Right kidney (tissue), 1 donor: ENCODE data around the gene LARP4B.
A peak's percentile ranks its signal among the peaks of the same experiment; 100 is the strongest.

Experiments
- DNase-seq: peaks from one replicate; pipeline ENCODE4 v3.0.0-alpha.2; 2016

The LARP4B gene

DNA sequence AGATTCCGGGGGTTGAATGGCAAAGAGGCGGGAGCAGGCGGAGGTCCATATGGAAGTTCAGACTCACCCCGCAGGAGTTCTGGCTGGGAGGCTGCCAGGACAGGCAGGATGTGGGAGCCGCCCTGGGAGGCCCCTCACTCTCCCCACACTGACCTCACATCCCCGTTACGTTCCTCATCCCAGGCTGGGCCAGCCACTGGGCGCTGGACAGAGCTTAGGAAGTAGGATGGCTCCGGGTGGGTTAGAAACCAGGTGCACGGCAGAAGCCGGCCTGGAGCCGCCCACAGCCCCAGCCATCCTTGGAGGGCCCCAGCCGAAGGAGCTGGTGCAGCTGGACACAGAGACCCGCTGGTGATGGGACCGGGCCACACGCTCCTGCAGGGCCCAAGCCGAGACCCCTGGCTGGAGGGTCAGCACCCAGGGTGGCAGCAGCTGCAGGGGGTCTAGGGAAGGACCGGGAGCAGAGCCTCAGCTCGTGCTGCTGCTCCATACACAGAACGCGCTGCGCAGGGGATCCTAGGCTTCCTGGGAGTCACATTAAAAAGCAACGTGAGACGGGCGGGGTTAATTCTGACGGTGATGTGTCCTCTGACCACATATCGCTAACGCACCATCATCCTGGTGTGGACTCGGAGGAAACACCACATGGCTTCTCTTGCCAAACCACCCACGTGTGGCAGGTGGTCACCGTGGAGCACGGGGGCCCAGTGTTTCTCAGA, 143.4 kb downstream of the LARP4B start:
- peak; percentile 22 for DNase-seq

DNA sequence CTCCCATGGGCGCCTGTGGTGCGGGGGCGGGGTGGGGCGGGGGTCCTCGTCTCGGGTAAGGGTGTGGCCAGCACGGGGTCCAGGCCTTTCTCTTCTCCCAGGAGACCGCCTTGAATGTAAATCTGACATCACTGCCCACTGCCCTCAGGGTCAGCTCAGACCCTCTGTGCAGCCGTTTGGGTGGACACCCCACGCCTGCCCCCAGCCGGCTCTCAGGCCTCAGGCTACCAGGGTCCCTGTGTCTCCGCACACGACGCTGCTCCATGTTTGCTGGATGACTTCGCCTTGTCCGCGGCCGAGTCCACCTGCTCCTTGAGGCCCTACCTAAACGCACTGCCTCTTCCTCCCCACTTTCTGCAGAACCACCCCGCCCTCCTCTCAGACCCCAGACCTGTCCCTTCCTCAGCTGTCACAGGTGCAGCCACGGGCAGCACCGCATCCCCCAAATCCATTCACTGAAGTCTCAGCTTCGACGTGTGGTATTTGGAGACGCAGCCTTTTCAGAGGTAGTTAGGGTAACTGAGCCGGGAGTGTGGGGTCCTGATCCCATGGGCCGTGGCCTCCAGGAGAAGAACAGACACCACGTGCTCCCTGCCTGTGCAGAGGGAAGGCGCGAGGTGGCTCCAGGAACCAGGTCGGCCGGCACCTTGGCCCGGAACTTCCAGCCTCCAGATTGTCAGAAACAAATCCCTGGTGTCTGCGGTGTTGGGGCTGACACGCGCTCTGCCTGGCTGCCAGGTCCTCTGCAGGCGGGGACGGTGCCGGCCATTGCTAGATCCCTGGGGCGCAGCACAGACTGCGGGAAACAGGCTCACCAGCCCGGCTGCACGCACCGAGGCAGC, 144.7 kb downstream of the LARP4B start:
- peak; percentile 23 for DNase-seq

- DNase-seq = peak; percentile 10
These were observed 145.7 kb downstream of the LARP4B start for GRCh38 chr10:785861-786214.

DNA sequence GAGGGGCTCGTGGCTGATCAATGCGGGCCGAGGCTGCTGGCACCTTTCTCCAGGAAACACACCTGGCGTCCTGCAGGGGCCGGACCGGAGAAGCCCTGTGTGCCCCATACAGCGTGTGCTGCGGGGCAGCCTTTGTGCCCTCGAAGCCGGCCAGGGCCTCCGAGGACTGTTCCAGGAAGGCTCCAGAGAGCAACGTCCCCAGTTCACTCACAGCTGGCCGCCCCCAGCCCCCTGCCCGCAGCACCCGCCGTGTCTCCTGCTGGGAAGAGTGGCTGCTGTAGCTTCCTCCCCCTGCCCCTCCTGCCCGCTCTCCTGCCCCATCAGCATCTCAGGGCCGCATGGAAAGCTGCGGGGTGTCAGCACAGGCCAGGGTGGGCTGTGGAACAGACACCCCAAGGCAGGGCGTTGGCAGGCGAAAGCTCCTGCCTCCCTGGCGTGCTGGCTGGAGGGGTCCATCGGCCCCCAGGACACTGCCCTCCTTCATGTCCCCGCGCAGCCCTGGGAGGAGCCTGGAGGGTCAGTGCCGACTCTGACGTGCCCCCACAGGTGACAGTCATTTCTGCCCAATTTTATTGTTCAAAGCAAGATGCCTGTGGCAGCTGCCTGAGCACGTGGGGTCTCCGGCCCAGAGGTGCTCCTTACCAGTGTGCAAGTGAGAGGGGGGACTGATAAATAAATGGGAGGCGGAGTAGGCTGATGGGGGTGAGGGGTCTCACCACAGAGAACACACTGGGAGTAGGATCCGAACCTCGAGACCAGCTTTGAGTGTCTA, 146.2 kb downstream of the LARP4B start:
- no peak for DNase-seq

DNA sequence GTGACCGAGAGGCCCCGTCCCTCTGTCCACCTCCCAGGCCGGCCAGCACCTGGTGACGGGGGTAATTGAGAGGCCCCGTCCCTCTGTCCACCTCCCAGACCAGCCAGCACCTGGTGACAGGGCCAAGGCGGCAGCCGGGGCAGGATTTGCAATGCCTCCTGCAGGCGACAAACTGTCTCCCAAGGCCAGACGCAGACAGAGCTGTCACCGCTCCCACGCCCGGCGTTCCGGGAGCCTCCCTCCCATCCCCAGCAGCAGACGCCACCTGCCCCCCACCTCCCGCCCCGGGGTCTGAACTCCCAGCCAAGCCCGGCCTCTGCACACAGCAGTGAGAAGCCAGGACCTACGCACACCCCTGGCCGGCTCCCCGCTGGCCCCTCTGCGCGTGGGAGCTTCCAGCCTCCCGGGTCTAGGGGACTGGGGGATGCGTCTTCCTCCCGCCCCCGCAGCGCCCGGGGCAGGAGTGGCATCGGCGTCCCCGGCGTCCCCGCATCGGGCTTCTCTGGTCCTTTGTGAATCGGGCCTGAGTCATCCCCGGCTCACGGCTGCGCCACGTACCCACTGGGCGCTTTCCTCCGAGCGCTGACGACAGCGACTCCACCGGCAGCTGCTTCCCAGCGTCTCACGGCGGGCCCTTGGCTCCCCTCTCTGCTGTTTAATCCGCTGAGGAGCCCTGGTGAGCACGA, 147.0 kb downstream of the LARP4B start:
- DNase-seq = peak; percentile 82

DNA sequence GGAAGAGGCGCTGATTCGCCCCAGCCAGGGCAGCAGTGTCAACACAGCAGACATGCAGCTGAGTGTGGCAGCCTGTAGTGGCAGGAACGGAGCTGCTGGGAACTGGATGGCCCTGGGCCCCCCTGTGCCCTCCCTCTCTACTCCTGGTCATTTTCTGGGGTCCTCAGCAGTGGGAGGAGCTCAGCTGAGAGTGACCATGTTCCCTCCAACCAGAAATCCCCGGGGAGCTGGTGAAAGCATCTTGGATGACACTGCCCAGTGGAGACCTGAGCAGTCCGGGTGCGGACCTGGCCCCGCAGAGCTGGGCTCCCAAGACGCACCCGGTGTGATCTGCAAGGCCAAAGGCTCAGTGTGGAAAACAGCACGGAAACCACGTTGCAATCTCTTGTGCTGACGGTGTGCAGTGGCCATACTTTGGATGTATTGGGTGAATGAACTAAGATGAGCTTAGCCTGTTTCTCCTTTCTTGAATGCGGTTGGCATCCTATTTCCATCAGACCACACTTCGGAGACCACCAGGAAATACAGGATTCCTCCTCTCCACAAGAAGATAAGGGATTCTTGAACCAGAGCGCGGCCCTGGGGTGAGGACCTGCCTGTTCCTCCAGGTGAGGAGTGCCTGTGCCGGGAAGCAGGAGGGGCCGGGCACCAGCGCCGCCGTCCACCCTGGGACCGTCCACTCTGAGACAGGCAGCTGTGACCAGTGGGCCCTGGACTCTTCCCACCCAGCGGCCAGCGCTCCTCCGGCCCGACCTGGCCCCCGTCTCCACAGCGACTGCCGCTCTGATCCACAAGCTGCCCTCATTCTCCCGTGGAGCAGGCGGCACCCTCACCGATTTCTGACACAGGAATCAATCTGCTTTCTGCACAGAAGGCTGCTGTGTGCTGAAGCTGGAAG, 148.5 kb downstream of the LARP4B start:
- DNase-seq = peak; percentile 19

GRCh38 chr10:780536-781524, 150.7 kb downstream of the LARP4B start:
- DNase-seq = no peak

DNA sequence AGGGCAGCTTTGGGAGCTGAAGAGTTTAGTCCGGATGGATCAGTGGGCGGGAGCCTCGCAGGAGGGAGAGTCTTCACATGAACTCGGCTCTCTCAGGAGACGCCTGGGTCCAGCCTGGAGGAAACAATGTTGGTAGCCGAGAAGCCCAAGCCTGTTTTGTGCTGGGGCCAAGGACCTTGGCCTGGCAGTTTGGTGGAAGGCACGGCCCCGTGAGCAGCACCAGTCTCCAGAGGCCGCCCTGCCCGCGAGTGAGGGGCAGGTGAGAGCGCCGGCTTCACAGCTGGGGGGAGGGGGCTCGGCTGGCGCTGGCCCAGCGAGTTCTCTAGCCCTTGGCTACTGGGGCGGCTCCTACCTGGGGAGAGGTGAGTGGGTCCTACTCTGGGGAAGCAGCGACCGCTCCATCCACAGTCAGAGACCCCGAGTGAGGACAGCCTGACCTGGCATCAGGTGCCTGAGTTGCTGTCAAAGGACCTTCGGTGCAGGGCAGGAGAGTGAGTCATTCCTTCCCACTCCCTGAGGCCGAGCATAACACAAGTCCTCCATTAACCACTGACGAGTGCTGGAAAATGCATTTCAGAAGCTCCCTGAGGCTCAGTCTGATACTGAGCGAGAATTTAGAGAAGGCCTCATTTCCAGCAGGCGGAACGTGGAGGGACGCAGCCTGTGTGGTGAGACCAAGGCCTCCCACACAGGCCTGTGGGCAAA, 152.7 kb downstream of the LARP4B start:
- peak; percentile 13 for DNase-seq

DNA sequence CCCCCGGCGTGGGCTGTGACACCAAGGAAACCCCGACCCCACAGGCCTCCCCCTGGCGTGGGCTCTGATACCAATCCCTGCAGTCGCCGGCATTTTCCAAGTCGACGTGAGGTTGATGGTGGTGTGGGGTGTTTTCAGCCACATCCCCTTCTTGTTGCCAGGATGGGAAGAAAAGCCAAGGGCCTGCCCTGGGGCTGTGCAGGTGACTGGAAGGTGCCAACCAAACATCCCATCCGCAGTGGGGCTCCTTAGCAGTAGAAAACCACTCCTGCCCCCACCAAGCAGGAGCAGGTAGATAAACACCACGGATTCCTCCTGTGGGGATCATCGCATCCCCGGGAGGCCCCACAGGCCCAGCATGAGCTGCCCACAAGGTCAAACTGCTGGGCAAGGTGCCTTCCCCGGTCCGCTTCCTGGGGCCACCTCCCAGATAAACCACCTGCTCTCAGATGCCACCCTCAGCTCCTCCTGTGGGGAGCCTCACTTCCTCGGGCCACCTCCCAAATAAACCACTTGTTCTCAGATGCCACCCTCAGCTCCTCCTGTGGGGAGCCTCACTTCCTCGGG, 153.5 kb downstream of the LARP4B start:
- DNase-seq = no peak

GRCh38 chr10:776772-777171, 154.7 kb downstream of the LARP4B start:
- no peak for DNase-seq

GRCh38 chr10:775245-776075, 156.0 kb downstream of the LARP4B start:
- no peak for DNase-seq

DNA sequence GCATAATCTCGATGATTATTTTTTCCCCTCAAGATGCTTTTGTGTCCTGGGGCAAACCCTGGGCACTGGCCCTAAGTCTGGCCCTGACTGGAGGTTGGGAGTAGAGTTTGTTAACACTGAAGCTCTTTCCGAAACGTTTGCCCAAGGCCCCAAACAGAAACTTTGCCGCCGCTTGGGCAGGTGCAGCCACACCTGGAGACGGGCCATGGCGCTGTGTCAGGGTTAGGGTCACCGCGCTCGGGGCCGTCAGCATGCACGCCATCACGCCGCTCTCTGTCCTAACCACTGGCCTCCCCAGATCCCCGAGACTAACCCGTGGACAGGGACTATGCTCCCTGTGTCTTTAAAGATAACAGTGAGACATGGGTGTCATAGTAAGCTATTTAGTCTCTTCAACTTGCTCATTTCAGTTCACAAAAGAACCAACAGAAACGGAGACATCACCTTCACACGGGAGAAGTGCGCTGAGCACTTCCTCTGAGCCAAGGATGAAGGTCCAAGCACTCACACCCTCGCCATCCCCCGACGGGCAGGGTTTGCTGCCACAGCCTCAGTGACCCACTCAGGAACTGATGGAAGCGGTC, 156.8 kb downstream of the LARP4B start:
- no peak for DNase-seq

DNA sequence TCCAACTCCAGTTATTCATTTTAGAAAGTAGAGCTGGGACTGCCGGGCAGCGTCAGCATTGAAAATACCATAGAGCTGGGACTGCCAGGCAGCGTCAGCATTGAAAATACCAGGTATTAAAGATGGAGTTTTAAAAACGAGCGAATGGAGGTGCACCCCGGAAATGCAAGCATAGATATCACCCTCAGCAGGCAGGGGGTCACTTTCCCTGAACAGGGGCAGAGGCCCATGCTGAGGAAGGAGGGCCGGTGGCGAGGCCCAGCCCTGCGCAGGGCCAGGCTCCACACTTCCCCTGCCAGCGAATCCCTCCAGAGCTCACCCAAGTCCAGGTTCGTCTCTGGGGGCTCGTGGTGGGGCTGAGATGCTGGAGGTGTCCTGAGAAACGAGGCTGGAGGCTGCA, 157.3 kb downstream of the LARP4B start:
- no peak for DNase-seq

DNA sequence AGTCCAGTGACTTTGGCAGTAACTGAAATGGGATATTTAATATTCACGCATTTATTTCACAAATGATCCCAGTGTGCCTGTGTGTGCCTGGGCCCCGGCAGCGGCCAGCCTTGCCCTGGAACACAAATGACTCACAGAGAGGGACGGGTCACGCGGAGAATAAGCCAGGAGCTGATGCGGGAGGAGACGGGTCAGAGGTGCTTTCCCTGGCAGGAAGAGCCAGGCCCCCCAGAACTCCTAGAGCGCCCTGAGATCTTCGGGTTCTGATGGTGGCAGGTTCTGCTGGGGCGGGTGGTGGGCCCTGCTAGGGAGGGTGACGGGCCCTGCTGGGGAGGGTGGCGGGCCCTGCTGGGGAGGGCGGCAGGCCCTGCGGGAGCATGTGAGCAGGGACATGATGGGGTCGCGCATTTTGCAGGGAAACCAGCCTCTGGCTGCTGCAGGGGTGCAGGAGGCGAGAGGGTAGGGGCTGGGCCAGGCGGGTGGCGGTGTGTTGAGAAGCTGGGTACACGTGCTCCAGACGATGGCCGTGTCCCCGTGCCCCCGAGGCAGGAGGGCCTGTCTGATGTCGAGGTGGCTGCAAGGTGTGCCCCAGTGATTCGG, 157.8 kb downstream of the LARP4B start:
- no peak for DNase-seq

- no peak for DNase-seq
These were observed 159.3 kb downstream of the LARP4B start for GRCh38 chr10:772227-772637.

GRCh38 chr10:771647-772046, 159.9 kb downstream of the LARP4B start:
- no peak for DNase-seq

DNA sequence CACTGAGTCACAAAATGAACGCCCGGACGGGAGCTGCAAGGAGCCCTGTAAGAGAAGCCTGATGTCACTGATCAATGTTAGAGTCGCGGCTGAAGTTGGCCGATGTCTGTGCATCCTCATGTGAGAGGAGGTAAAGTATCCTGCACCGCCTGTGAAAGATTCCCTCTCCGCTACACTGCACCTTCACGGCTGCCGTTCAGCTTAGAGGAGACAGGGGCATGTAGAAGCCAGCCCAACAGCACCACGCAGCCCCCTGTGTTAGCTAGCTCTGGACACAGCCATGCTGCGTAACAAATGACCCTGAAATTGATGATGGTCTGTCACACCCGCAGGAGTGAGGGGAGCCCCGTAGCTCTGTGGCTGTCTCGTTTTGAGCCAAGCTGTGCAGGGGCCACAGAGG, 160.5 kb downstream of the LARP4B start:
- no peak for DNase-seq
